ENCODE results near the gene ADAP1.
"Not testable (repeated sequence)": the region's sequence is repeated elsewhere in the genome, so short reads cannot be mapped to it uniquely, and the experiment has no call there.

ADAP1 gene

GRCh38 chr7:882336-883035 lies 72.0 kb downstream of the ADAP1 start:
- no peak for DNase-seq (ENCODE audit: low read depth, low spot score)

GRCh38 chr7:881441-882234 lies 72.8 kb downstream of the ADAP1 start:
- no peak for DNase-seq (ENCODE audit: low read depth, low spot score)

- no peak for DNase-seq (ENCODE audit: low read depth, low spot score)
Measured at GRCh38 chr7:880450-880849, 74.0 kb downstream of the ADAP1 start.

- no peak for DNase-seq (ENCODE audit: low read depth, low spot score)
Measured at GRCh38 chr7:879706-880105, 74.8 kb downstream of the ADAP1 start.

- DNase-seq (ENCODE audit: low read depth, low spot score): no peak
Measured at GRCh38 chr7:879093-879492, 75.4 kb downstream of the ADAP1 start.

- DNase-seq (ENCODE audit: low read depth, low spot score): no peak
Measured at GRCh38 chr7:877312-878232, 76.9 kb downstream of the ADAP1 start.

DNA sequence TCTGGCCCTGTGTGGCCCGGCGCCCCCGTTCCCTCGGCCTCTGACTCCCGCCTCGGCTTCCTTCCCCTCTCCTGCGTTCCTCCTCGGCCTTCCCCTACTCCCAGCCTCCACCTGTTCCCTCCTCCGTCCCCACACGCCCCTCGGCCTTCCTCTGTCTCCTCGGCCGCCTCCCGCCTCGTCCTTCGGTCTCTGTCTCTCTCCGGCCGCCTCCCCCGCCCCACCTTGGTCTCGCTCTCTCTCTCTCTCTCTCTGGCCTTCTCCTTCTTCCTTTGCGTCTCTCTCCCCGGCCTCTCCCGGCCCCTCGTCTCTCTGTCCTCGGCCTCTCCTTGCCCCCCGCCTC lies 77.5 kb downstream of the ADAP1 start:
- no peak for DNase-seq (ENCODE audit: low read depth, low spot score)

DNA sequence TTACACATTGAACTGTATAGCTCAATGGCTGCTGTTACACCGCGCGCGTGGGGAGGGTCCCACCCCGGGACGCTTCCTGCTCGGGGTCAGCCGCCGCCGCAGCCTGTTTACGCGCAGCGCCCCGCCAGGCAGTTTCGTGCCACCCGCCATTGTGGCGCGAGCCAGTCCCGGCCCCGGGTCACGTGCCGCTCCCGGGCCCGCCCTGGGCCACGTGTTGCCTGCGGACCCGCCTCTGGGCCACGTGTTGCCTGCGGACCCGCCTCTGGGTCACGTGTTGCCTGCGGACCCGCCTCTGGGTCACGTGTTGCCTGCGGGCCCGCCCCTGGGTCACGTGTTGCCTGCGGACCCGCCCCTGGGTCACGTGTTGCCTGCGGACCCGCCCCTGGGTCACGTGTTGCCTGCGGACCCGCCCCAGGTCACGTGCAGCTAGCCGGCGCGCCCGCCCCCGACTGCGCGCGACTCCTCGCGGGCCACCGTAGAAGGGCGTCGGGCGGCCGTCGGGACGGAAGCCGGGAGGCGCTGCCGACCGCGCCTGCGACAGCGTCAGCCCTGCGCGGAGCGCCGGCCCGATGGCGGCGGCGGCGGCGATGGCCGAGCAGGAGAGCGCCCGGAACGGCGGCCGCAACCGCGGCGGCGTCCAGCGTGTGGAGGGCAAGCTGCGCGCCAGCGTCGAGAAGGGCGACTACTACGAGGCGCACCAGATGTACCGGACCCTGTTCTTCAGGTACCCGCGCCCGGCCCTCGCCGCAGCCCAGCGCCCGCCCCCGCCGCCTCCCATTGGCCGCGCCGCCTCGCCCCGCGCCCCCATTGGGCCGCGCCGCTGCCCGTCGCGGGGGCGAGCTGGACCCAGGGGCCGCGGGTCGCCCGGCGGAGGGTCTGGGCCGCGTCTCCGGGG lies 78.2 kb downstream of the ADAP1 start, which contains the start of gene GET4:
Gene GET4, plus strand, starts transcription at position 478 of the 895 bp plus-strand sequence. Its CDS starts 92 bp downstream, at position 570.
- DNase-seq (ENCODE audit: low read depth, low spot score): peak; percentile 30

GRCh38 chr7:875476-876076 lies 78.9 kb downstream of the ADAP1 start:
- DNase-seq (ENCODE audit: low read depth, low spot score): no peak

GRCh38 chr7:875051-875450 lies 79.4 kb downstream of the ADAP1 start:
- no peak for DNase-seq (ENCODE audit: low read depth, low spot score)

DNA sequence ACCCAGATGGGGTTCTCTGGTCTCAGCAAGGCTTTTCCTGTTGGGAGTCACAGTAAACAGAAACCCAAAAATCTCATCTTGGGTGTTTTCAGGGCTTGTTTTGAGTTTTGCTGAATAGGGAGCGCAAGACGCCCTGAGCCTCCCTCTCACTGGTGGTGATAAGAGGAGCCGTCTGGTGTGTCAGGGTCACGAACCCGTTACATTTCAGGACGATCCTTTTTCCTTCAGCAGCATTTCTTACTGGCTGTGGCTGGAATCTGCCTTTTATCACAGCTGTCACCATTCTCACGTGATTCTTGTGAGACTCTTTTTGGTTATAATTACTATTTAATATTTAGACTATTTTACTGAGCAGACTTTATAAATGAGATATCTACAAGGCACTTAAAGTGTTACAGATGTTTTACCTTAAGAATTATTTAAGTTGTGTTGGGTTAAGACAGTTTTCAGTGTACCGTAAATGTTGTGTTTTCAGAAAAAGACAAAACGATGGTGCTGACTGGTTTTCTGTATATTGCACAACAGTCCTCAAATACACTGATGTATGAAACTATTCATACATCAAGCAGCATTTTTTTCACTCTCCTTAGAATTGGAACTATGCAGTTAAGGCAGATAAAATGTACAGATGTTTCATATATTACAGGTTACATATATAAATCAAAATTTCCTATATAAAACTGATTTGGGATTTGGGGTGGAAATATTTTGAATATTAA lies 80.3 kb downstream of the ADAP1 start:
- no peak for DNase-seq (ENCODE audit: low read depth, low spot score)

DNA sequence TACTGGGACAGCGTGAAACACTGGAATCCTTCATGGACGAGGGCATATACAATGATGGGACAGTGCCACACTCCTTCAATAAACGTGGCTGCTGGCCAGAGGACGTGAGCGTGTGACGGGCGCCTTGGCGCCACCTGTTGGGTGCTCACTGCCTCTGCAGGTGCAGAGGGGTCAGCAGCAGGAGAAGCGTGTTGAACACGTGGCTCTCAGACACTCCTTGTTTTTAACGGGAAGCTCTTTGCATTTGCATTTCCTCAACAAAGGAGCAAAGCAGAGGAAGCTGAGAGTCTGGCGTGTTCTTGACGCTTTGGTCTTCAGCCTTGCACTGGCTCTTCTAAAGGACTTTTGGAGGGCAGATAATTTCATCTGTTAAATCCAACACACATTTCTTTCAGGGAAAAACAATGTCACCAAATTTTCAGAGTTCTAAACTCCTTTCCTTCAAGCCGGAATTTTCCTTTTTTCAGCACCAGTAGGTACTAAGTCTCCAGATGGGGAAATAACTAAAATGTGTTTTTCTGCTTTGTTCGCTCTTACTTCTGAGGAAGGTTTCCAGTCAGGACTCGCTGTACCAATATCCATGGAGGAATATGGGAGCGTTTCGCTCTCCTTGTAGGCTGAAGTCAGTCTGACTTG lies 81.0 kb downstream of the ADAP1 start:
- DNase-seq (ENCODE audit: low read depth, low spot score): peak; percentile 82

GRCh38 chr7:872685-873084 lies 81.8 kb downstream of the ADAP1 start:
- DNase-seq (ENCODE audit: low read depth, low spot score): not testable (repeated sequence)

DNA sequence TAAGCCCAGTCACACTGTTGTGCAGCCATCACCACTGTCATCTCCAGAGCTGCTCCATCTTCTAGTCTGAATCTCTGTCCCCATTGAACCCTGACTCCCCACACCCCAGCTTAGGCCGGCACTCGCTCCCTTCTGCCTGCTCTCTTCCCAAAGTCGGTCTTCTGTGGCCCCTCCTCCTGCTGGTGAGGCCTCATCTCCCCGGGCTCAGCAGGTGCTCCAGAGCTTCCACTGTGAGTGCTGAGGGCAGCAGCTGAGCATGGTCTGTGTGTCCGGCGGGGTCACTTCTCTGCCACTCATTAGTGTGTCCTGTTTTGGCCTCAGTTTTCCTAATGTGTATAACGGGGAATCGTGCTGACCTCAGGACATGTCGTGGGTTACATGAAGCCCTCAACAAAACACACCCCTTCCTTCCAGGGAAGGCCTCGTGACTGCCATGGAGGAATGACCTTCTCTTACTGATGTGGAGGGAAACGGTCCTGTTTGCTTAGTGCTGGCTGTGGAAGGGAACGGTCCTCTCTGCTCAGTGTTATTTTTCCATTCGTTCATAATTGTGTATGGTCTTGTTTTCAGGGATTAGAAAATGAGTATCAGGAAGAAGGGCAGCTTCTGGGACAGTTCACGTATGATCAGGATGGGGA lies 82.5 kb downstream of the ADAP1 start:
- no peak for DNase-seq (ENCODE audit: low read depth, low spot score)

DNA sequence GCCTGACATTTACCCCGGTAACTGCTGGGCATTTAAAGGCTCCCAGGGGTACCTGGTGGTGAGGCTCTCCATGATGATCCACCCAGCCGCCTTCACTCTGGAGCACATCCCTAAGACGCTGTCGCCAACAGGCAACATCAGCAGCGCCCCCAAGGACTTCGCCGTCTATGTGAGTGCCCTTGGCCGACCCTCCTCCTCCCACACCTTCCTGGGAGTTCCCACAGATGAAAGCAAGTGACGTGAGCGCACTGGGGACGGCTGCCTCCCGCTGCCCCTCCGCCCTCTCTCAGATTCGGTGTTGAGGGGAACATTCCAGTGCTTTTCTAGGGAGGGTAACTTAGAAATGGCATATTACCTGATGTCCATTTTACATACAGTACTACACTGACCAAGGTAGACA lies 85.1 kb downstream of the ADAP1 start:
- no peak for DNase-seq (ENCODE audit: low read depth, low spot score)

GRCh38 chr7:868189-868486 lies 86.3 kb downstream of the ADAP1 start:
- DNase-seq (ENCODE audit: low read depth, low spot score): no peak

DNA sequence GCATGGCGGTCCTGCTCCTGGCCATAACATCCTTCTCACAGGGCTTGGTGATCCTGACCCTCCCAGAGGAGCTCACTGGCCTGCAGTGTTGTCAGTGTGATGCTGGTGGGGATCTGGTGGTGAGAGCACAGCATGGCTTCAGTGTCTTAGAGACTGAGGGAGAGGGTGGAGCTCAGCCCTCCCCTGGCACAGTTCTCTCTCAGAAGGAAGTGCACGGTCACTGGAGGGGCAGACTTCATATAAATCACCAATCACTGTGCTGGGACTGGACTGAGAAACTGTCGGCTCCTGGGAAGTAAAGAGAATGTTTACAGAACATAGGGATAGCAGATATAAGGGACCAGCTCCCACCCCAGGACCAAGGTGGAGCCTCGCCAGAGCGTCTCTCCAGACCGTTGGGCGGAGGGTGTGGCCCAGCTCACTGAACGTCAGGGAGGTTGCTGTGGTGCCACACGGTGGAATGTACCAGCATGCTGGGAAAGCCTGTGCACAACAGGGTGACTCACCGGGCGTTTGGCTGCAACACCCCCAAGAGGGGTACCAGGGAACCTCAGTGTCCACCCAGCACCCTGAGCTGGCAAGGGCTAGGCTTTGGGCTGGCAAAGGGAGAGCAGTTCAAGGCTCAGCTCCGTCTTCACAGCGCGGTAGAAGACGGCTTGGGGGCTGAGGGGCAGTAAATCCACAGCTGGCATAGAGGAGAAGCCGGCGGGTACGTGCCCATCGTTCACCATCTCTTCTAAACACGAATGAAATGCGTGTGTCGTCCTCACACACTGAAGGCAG lies 86.9 kb downstream of the ADAP1 start:
- DNase-seq (ENCODE audit: low read depth, low spot score): no peak

- DNase-seq (ENCODE audit: low read depth, low spot score): no peak
Measured at GRCh38 chr7:867001-867405, 87.5 kb downstream of the ADAP1 start.

All from iPS DF 19.7 (cell line).